ENCODE results near the gene TENT5C. TPM values are rescaled to one million over a fixed set of nuclear protein-coding genes. Genes with fewer than 3 reads are reported as not detected.

Gene TENT5C
- total and polyA plus RNA-seq, 2 of the 13 experiments (the other 11 are each of a cell fraction or from before 2014, with no cell fraction given) = 0.02 to 0.38 TPM

DNA sequence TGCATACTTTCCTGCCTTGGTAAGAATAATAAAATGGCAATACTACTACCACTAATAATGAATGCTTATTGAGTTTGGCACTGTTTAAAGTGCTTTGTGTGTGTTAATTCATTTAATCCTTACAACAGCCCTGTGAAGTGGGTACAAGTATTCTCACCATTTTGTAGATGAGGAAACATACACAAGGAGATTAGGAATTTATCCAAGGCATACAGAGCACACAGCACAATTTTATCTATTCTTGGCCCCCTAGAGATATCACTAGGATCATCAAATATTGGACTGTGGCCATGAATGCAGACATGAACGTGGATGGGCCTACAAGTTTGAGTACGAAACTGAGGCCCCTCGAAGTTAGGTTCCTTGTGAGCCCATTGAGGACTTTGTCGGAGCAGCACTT, 39.5 kb downstream of the TENT5C start:
- Histone ChIP-seq H3K9ac (ENCODE audit: insufficient read depth, low read depth, low read length) (no peak overlapping the region), H3K27ac (ENCODE audit: extremely low read length, insufficient read depth, low read length) (no peak overlapping the region), H3K4me3 (replicated peaks in 1 of 3; ENCODE audit: insufficient read depth in 1 of 3, low read depth in 2 of 3, low read length in 3 of 3) (no peak overlapping the region), H3K4me1 (ENCODE audit: insufficient read depth, low read length) (no peaks in the 10 kb centered on the region), H3K4me2 (ENCODE audit: low read depth, low read length) (no peak overlapping the region), H3K27me3 (ENCODE audit: control insufficient read depth in 1 of 2, insufficient read depth in 2 of 2, low read length in 2 of 2) (peaks cover 0 to 2% of the 10 kb centered on the region in 2 experiments; a peak in 1 of 5 replicates), H3K79me2 (ENCODE audit: insufficient read depth, low read length) (no peaks in the 10 kb centered on the region), H4K20me1 (ENCODE audit: insufficient read depth, low read length) (no peaks in the 10 kb centered on the region), H3K9me3 (ENCODE audit: low read length) (no peaks in the 10 kb centered on the region), H2AFZ (ENCODE audit: low read length) (no peak overlapping the region), H3K36me3 (replicated peaks in 1 of 2; ENCODE audit: control insufficient read depth in 1 of 2, insufficient read depth in 2 of 2, low read length in 2 of 2) (no peaks in the 10 kb centered on the region)
- no peak for ATAC-seq
- no TSS peak for BruUV-seq (replicated peaks)
- 28% methylated on average over 4 of the region's 4 CpGs for WGBS (ENCODE audit: low lambda C conversion rate)
- CTCF ChIA-PET (ENCODE audit: low intra/inter-chr PET ratio, low total read pairs) = no interaction called here
- in situ Hi-C loops (cut with HindIII; ENCODE audit: extremely low pct_ligation_motif_present, low pct_unique_long_range_greater_than_20kb) (no loop called here), intact Hi-C loops (cut with micrococcal nuclease; ENCODE audit: unreplicated experiment) (no loop called here)
- no peak for FAIRE-seq
- no peak for DNase-seq (ENCODE audit: low spot score)
- POLR2A ChIA-PET = no interaction called here
- TF ChIP-seq ELF3 (CRISPR knock-in tag; IDR thresholded peaks at IDR 0.05) (no peak), IKZF1 (IDR thresholded peaks at IDR 0.05) (no peak), ZNF263 (CRISPR knock-in tag; IDR thresholded peaks at IDR 0.05) (no peak), SMARCE1 (IDR thresholded peaks at IDR 0.05; ENCODE audit: borderline replicate concordance) (no peak), ZNF431 (CRISPR knock-in tag; IDR thresholded peaks at IDR 0.05; ENCODE audit: borderline replicate concordance, low read depth) (no peak), ZNF224 (CRISPR knock-in tag; IDR thresholded peaks at IDR 0.05) (no peak), ZNF605 (CRISPR knock-in tag; IDR thresholded peaks at IDR 0.05) (no peak), SOX13 (IDR thresholded peaks at IDR 0.05) (no peak), SOX13 (CRISPR knock-in tag; conservative IDR thresholded peaks at IDR 0.05 in 1 of 2, IDR thresholded peaks at IDR 0.05 in 1 of 2) (no peak), ZNF101 (CRISPR knock-in tag; IDR thresholded peaks at IDR 0.05; ENCODE audit: borderline replicate concordance, low read depth) (no peak), ZNF709 (CRISPR knock-in tag; IDR thresholded peaks at IDR 0.05) (no peak), ZNF24 (IDR thresholded peaks at IDR 0.05) (no peak), ZFYVE20 (CRISPR knock-in tag; IDR thresholded peaks at IDR 0.05; ENCODE audit: borderline replicate concordance, low read depth) (no peak), RNF2 (conservative IDR thresholded peaks at IDR 0.05; ENCODE audit: low read depth) (no peak), MIER3 (CRISPR knock-in tag; IDR thresholded peaks at IDR 0.05; ENCODE audit: borderline replicate concordance) (no peak)
- TF ChIP-seq, protein P1, sequence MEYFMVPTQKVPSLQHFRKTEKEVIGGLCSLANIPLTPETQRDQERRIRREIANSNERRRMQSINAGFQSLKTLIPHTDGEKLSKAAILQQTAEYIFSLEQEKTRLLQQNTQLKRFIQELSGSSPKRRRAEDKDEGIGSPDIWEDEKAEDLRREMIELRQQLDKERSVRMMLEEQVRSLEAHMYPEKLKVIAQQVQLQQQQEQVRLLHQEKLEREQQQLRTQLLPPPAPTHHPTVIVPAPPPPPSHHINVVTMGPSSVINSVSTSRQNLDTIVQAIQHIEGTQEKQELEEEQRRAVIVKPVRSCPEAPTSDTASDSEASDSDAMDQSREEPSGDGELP (IDR thresholded peaks at IDR 0.05; ENCODE audit: borderline replicate concordance, low read depth) = no peak
- TF ChIP-seq, protein P2, sequence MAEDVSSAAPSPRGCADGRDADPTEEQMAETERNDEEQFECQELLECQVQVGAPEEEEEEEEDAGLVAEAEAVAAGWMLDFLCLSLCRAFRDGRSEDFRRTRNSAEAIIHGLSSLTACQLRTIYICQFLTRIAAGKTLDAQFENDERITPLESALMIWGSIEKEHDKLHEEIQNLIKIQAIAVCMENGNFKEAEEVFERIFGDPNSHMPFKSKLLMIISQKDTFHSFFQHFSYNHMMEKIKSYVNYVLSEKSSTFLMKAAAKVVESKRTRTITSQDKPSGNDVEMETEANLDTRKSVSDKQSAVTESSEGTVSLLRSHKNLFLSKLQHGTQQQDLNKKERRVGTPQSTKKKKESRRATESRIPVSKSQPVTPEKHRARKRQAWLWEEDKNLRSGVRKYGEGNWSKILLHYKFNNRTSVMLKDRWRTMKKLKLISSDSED (CRISPR knock-in tag; IDR thresholded peaks at IDR 0.05) = no peak
- TF ChIP-seq, protein P3, sequence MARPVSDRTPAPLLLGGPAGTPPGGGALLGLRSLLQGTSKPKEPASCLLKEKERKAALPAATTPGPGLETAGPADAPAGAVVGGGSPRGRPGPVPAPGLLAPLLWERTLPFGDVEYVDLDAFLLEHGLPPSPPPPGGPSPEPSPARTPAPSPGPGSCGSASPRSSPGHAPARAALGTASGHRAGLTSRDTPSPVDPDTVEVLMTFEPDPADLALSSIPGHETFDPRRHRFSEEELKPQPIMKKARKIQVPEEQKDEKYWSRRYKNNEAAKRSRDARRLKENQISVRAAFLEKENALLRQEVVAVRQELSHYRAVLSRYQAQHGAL (CRISPR knock-in tag; IDR thresholded peaks at IDR 0.05; ENCODE audit: not compliant biosample characterization) = no peak
- TF ChIP-seq, protein P4, sequence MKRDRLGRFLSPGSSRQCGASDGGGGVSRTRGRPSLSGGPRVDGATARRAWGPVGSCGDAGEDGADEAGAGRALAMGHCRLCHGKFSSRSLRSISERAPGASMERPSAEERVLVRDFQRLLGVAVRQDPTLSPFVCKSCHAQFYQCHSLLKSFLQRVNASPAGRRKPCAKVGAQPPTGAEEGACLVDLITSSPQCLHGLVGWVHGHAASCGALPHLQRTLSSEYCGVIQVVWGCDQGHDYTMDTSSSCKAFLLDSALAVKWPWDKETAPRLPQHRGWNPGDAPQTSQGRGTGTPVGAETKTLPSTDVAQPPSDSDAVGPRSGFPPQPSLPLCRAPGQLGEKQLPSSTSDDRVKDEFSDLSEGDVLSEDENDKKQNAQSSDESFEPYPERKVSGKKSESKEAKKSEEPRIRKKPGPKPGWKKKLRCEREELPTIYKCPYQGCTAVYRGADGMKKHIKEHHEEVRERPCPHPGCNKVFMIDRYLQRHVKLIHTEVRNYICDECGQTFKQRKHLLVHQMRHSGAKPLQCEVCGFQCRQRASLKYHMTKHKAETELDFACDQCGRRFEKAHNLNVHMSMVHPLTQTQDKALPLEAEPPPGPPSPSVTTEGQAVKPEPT (CRISPR knock-in tag; IDR thresholded peaks at IDR 0.05; ENCODE audit: low read depth) = no peak
- TF ChIP-seq, protein P5, sequence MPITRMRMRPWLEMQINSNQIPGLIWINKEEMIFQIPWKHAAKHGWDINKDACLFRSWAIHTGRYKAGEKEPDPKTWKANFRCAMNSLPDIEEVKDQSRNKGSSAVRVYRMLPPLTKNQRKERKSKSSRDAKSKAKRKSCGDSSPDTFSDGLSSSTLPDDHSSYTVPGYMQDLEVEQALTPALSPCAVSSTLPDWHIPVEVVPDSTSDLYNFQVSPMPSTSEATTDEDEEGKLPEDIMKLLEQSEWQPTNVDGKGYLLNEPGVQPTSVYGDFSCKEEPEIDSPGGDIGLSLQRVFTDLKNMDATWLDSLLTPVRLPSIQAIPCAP (CRISPR knock-in tag; IDR thresholded peaks at IDR 0.05; ENCODE audit: low read depth) = no peak

All from HepG2 (cell line).